HG02588 (cell line): ENCODE measurements around the gene EN2.

ENCODE experiments used
- ATAC-seq: cut with Tn5 transposase; IDR thresholded peaks from one replicate; pipeline ENCODE4 v1.9.1; 2021; ENCODE audit warnings: mild to moderate bottlenecking, moderate library complexity; ENCODE audit not compliant: unreplicated experiment

EN2 gene

DNA sequence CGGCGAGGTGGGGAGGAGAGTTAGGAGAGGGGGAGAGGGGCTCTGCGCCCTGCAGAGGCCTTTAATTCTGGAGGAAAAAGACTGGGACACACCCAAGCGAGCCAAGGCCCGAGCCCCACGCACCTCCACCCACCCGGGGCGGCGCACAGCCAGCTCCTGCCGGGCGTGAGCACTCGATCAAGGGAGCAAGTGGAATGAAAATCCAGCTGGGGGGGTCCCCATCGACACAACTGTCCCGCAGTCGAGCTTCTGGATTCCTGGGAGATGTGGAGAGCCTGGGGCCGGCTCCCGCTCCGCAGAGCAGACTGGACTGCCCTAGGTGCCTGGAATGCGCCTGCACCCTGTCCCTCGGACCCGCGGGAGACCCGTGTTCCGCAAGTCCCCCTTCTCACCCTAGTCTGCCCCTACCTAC, 7.4 kb upstream of the EN2 start:
- no peak for ATAC-seq

DNA sequence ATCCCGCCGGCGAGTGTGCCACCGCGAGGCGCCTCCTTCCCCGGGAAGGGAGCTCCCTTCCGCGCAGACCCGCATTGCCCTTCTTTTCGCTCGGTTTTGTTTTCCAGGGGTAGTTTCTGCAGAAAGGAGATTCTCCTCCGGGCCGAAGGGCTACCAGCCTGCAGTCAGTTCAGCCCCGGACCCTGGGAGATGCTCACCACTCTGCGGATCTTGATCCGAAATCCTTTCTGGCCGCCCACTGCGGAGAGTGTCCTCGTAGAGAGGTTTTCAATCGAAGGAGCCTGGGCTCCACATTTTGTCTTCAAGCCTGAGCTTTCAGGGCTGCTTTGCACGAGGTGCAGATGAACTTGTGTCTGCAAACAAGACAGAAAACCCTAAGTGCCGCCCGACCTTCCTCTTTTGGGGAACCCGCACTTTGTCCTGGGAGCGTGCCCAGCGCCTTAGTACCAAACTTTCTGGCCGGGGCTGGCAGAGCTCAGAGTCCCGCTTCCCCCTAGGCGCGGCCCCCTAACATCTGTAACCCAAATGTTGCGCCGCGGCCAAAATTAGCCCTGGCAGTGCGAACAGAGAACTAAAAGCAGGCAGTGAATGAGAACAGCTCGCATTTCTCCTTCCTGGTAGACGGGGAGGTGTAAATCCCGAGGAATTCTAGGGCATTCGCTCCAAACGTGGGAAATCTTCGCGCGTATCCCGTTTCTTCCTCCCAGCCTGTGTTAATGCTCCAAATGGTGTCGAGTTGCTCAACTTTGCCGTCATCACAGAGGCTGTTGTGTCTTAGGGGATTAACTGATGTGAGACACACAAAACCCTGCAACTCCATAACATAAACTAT, 6.7 kb upstream of the EN2 start:
- ATAC-seq, result no peak

DNA sequence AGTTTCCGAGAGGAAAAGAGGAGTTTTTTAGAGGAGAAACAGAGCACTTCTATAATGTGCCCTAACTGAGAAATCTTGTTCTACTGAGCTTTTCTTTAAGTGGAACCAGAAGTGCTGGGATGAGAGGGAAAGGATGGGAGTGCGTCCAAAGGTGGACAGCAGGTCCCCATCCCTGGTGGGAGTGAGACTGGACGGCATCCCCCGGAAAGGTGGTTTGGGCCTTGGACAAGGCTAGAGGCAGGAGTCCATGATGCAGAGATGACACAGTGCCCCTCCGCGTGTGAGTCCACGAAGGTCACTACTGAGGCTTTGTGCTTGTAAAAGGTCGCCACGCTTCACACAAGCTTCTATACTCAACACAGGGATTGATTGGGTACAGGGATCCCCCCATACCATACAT, 6.1 kb upstream of the EN2 start:
- ATAC-seq, result no peak

DNA sequence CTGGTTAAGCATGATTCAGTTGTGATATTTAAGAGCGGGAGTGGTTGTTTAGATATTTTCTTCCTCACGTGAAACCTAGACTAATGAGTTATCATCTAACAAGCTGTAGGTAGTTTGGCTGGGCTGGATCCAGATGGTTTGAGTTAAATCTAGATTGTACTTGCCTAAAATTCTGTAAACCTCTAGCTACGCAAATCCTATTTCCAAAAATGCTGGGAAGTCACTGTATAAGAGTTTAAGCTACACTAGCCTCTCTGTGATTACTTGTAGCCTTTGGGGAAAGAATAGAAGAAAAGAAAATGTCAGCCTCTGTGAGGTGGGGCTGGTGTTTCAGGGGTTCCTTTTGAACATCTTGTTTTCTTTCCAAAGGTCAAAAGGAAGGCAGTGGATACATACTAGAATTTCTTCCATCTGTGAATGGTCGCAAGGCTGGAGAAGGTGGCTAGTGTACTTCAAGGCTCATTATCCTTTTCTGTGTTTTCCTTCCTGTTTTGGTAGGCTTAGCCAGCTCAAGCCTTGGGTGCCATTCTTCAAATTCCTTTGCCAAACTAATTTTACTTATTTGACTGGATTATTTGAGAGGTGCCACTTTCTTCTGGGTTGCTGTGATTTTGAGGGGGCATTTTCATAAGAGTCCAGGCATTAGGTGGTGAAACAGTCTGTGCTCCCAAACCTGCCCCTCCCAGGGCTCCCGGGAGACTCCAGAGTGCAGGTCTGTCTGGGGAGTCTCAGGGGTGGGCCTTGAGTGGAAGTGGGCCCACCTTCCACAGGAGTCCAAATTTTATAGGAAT, 5.2 kb upstream of the EN2 start:
- ATAC-seq, result no peak

DNA sequence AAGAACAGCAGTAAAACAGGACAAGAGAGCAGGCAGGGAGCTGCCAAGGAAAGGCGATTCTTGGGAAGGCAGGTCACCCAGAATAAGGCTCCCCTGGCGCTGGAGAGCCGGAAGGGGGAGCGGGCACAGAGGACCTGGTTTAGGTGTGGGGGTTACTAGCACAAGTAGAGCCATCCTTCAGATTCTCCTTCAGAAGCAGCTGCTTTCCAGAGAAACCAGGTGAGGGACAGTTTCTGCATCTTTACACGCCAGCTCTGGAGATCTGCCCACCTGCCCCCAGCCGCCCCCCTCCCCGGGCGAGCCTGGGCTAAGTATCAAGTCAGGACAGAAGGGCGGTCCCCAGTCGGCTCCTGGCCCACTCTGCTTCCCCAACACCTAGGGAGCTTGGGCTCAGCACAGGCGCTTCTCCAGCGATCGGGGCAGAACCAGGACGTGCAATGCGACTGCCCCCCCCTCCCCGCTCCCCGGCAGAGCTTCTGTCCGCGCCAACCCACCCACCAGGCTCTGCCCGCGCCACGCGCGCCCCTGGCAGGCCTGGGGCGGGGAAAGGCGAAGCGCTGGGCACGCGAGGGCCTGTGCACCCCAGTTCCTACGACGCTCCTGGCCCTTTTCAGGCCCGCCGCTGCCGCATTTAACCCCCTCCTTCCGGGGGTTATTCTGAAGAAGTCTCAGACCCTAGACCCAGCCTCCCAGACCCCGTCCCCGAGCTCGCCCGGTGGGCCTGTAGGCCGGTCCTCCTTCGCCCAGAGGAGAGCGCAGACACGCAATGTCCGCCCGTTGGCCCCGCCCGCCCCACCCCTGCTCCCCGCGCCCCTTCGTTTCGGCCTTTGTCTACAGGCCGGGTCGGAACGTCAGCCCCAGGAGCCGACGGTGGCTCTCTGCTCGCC, 4.4 kb upstream of the EN2 start:
- no peak for ATAC-seq

DNA sequence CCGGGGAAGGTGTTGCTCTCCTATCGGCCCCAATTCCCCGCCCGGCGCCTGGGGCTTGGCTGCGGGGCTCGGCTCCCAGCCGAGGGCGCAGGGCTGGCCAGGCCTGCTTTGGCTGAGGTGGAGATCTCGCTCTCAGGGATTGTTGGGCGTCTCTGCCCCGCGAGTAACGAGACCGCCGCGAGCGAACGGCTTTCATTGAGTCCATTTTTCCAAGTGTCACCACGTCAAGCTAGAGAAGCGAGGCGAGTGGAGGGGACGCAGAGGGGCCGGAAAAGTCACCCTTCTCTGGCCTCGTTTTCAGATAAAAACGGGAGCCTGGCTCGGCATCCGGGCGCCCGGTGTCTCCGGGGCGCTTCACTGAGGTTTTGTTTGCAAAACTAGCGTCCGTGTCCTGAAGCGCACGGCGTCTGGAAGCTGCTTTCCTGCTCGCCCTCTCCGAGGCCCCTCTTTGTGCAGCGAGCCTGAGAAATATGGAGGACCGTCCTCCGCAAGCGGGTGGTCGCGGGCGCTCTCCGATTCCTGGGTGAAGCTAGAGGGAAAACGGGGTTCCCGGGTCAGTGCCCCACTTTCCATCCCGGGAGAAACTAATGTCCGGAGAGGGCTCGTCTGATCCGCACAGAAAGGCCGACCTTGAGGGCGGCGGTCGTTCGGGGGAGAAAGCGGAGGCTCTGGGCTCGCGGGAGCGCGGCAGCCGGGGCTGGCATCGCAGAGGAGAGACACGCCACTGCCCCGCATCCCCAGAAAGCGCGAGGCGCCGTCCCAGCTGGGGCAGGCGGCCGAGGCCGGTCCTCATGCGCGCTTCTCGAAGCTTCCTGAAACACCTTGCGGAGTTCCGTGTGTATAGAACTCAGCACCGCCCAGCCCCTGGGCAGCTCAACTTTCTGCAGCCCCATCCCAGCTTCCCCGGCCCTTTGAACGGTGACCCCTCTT, 3.5 kb upstream of the EN2 start:
- no peak for ATAC-seq

DNA sequence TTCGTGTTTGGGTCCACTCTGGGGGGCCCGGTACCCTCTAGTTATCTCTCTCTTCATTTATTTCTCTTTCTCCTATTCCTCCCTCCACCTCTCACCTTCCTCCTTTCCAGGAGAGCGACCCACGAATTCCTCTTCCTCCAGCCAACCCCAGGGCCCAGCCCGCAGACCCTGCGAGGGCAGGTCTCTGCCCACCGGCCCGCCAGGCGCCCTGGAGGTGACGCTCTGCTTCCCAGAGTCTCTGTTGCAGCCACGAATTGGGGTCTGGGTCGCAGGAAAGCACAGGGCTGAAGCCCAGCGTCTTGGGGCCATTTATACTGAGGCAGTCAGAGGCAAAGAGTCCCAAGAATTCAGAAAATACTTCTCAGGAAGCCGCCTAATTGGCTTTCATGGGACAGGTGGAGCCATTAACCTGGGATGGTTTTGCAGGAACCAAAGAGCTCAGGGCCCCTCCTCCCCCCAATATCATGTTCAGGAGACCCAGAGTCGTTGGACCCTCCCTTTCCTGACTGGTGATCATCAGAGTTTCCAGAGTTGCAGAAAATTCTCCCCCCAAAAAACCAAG, 2.7 kb upstream of the EN2 start:
- ATAC-seq, result no peak

DNA sequence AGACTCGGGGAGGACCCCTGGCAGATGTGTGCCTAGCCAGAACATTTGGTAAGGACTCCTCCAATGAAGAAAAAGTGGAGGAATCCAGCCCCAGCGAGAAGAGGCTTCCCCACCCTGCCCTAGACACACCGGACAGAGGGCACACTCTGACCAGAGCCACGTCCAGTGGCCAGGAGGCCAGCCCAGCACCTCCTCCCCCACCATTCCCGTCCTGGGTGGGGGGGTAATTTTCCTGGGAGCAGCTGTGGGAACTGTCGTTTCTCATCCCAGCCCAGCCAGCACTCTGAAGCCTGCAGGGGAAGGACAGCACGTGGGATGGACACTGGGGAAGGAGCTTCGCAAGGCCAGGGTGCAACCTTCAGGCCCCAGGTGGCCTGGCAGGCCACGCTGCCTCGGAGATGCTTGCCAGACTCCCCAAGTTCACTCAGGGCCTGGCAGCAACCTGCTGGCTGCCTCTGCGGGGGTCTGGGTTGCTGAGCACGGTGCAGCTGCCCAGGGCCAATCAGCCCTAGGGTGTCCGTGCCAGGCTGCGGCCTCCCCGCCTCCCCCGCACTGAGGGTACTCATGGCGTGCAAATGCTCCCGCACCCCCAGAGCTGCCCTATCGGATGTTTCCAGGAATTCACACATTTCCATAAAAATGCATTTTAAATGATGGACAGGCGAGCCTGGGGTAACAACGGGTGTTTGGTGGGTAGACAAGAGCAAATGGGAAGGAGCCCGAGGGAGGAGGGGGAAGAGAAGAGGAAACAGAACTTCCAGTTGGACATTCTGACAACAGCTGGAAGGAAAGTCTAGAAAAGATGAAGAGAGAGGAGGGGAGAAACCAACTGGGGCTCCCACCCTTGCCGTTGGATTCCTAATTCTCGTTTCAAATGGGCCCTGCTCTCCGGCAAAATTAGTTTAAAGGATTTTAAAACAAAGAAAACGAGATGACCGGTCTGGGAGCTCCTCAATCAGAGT, 1.9 kb upstream of the EN2 start:
- ATAC-seq, result no peak

DNA sequence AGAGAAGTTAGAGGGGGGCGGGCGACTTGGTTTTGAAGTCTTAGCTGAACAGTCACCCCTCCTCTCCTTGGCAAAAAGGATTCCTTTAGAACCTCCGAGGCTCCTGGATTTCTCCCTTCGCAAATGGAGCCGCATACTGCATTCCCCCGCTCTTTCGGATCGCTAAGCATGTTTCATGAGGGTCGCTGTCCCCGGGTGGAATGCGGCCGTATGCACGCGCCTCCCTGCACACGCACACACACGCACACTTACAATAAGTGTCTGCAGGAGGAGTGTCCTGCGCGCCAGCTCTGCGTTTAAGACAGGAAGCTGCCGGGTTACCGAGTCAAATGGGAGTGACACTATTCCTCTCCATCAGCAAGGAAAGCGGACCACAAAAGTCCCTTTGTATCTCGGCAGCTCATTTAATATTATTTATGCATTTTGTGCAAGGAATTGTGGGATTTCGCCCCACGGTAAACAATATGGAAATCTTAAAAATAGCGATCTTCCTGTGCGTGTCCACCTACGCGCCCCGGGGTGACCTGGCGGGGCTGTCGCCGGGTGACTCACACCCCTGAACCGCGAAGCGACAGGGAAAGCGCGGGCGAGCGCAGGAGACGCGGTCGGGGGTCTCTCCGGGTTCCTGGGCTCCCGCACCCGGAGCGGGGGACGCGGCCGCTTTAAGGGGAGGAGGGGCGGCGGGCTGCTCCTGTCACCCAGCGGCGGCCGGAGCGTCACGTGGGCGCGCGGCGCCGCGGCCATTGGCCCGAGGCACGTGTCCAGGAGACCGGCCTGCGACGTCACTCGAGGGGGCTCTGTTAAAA, 988 bp upstream of the EN2 start:
- no peak for ATAC-seq

DNA sequence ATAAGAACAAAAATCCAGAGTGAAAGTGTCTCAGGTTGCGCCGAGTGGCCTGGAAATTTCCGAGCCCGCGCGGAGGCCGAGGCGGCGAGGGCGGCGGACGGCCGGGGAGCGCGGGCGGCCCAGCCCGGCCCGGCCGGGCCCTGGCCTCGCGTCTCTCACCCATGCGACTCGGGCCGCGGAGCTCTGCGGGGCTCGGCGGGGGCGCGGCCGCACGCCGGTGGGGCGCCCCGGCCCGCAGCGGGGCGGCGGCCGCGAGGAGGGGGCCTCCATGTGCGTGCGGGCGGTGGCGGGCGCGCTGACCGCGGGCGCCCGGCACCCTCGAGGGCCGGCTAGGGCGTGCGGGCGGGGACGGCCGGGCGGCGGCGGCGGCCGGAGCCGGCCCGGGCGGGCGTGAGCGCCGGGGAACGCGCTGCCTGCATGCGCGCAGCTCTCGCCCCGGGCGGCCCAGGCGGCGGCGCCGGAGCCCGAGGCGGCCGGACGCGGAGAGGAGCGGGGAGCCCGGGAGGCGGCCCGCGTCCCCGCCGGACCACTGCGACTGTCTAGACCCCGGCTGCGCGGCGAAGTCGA, 302 bp upstream of the EN2 start:
- no peak for ATAC-seq

DNA sequence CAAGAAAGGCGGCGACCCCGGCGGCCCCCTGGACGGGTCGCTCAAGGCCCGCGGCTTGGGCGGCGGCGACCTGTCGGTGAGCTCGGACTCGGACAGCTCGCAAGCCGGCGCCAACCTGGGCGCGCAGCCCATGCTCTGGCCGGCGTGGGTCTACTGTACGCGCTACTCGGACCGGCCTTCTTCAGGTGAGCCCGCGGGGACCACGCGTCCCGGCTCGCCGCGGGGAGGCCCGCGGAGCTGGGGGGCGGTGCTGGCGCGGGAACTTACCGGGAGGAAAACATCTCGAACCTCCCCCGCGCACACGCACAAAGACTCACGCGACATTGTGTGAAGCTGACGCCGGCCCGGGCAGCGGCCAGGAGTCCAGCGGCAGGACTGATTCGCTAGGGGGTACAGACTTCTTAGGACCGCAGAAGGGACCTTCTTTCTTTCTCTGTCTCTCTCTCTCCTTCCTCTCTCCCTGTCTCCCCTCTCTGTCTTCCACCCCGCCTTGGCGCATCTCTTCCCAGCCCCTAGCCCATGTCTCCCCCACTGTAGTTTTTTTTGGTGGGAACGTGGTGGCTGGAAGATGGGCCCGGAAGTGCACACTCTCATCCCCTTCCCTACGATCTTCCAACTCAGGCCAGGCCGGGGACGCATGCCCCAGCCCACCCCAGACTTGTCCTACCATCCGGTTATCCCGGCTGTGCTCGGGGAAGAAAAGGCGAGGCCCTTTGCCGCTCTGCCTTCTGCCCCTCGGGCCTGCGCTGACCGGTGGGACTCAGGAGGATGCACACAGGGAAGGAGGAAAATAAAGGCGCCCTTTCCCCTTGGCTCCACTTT, 1.2 kb downstream of the EN2 start:
- no peak for ATAC-seq

DNA sequence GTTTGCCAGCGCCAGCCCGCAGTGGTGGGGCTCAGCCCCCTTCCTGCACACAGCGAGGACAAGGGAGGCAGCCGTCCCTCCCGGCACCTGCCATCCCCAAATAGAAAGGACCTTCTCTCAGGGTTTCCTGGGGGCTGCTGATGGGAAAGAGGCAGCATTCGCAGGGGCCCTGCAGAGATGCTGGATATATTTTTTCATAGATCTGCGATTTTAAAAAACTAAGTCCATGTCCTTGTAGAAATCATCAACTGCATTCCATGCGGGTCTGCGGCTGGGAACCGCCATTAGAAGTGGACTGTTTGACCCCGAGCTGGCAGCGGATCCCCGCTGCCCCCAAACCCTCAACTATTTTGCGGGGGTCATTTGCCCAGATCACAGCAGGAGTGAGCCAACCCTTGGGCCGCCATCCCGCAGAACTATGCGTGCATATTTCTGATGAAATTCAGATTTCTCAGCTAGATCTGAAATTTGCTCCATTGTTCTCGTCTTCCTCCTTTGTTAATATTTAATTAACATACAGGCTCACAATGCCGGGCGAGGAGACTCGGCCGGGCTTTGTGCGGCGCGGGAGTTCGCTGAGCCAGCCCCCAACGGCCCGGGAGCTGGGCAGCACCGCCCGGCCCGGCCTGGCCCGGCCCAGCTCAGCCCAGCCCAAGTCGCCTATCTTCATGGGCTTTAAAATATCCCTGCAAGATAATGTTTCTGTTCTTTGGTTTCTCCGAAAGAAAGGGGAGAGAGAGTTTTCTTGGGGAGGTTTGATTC, 2.0 kb downstream of the EN2 start:
- no peak for ATAC-seq

DNA sequence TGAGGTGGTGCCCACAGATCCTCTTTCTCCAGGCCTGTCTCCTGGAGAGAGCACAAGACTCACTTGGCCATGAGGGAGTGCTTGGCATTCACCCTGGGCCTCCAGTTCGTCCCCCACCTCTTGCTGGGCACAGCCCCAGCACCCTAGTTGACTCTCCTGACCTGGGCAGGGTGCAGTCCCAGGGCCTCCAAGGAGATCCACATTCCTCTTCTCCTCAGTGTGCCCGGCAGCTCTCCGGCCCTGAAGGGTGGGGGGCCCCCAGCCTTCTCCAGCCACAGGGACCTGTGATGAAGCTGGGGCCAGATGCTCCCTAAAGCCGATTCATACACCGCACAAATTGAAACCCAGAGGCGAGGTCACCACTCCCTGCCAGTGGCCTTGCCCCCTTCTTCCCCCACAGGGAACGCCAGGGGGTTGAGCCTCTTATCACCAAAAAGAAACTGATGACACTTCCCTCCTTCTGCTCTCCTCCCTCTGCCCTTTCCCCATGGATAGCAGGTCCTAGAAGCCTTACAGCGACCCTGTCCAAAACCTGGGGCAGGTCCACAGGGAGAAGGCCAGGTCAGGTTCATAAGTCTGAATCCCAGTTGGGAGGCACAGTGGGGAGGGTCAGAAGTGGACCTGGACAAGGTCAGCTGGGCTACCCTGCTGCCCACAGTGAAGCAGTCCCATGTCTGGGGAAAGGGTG, 3.1 kb downstream of the EN2 start:
- no peak for ATAC-seq

DNA sequence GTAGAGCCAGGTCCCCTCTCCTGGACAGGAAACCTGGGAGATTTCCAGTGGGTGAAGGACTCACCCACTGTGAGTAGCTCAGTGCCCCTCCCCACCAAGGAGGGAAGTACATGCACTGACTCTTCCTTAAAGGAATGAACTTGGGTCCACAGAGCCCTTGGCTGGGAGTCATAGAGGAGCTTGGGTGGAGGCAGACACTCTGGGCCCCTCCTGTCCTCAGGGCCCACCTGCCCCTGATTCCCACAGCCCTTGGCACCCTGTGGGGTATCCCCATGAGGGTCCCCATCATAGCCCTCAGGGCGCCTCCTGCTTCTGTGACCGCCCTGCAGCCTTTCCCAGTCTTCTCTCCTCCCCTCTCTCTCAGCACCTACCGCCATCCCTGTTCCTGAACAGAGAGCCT, 3.7 kb downstream of the EN2 start:
- no peak for ATAC-seq

DNA sequence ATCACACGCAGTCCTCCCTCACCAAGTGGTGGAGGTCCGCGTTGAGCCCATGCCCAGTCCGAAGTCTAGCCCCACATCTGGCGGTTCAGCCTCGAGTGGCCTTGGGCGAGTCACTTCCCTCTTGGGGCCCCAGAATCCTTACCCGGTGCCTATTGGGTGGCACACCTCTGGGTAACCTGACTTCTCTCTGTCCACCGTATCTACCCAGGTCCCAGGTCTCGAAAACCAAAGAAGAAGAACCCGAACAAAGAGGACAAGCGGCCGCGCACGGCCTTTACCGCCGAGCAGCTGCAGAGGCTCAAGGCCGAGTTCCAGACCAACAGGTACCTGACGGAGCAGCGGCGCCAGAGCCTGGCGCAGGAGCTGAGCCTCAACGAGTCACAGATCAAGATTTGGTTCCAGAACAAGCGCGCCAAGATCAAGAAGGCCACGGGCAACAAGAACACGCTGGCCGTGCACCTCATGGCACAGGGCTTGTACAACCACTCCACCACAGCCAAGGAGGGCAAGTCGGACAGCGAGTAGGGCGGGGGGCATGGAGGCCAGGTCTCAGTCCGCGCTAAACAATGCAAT, 4.3 kb downstream of the EN2 start:
- ATAC-seq, result no peak
